AG09309 (cell line): Measurements from ENCODE around the gene IL4I1.
"Not testable (repeated sequence)": the region's sequence is repeated elsewhere in the genome, so short reads cannot be mapped to it uniquely, and the experiment has no call there.

ENCODE experiments used
- DNase-seq: peaks from one replicate; pipeline ENCODE4 v3.0.0-alpha.2; 2010; ENCODE audit warnings: low read depth
- H3K4me3 ChIP-seq: 2 replicates; pipeline ENCODE4 v1.5.1; 2011; ENCODE audit warnings: mild to moderate bottlenecking, low read depth, low read length, moderate library complexity; ENCODE audit not compliant: control insufficient read depth
- CTCF ChIP-seq: IDR thresholded peaks from 2 replicates; pipeline ENCODE4 v1.5.1; 2011; ENCODE audit warnings: mild to moderate bottlenecking, low read depth, low read length, inconsistent platforms; ENCODE audit not compliant: insufficient read depth, control insufficient read depth; ENCODE audit errors: missing control alignments

Gene IL4I1

GRCh38 chr19:49896863-49897621 is at the start of gene IL4I1:
IL4I1 (minus strand) TSS chr19:49896887; CDS start chr19:49896160, 727 bp downstream.
- H3K4me3 ChIP-seq, result no peak within 1 kb of the TSS
- TF ChIP-seq CTCF, result no peak
- DNase-seq, result no peak

- no peak overlapping the region for H3K4me3 ChIP-seq
- TF ChIP-seq CTCF, result no peak
- no peak for DNase-seq
These were observed 49.7 kb upstream of the IL4I1 start for GRCh38 chr19:49946415-49946814.

- not testable (repeated sequence) for DNase-seq, H3K4me3 ChIP-seq
These were observed 47.9 kb upstream of the IL4I1 start for GRCh38 chr19:49944567-49944966.

GRCh38 chr19:49940482-49940791 is 43.8 kb upstream of the IL4I1 start:
- no peak for TF ChIP-seq CTCF
- no peak for DNase-seq
- H3K4me3 ChIP-seq, result no peak overlapping the region

- DNase-seq, result no peak
- no peak overlapping the region for H3K4me3 ChIP-seq
- TF ChIP-seq CTCF, result peak; percentile 18
These were observed 43.2 kb upstream of the IL4I1 start for GRCh38 chr19:49939721-49940481.

GRCh38 chr19:49938662-49939061 is 42.0 kb upstream of the IL4I1 start:
- no peak for TF ChIP-seq CTCF
- H3K4me3 ChIP-seq, result no peak overlapping the region
- DNase-seq, result no peak

GRCh38 chr19:49937750-49938381 is 41.2 kb upstream of the IL4I1 start:
- peak; percentile 98 for TF ChIP-seq CTCF
- peak overlapping the region; percentile 33 for H3K4me3 ChIP-seq
- DNase-seq, result no peak
